Transverse colon (tissue), 4 donors: Measurements from ENCODE around the gene MAST4.

Experiments
- CTCF ChIP-seq, 5 experiments: fragments of 200-600 bp in 3 of 5; fragments of 450-650 bp in 2 of 5; sonication (generic) in 3 of 5; IDR thresholded peaks; 1 replicate in 2 of 5; 2 replicates in 3 of 5; pipeline ENCODE4 v1.5.1; 2016 to 2017; ENCODE audit warnings: antibody characterized with exemption in 5 of 5, inconsistent platforms in 3 of 5, mild to moderate bottlenecking in 2 of 5, moderate library complexity in 1 of 5
- EP300 ChIP-seq: sonication (generic); formaldehyde crosslinking; IDR thresholded peaks from one replicate; pipeline ENCODE4 v1.6.1; 2017; ENCODE audit warnings: antibody characterized with exemption, low read depth
- POLR2A ChIP-seq: fragments of 450-650 bp; IDR thresholded peaks from one replicate; pipeline ENCODE4 v1.6.1; 2016; ENCODE audit warnings: antibody characterized with exemption, mild to moderate bottlenecking, moderate library complexity
- POLR2AphosphoS5 ChIP-seq, 3 donors: sonication (generic); formaldehyde crosslinking; IDR thresholded peaks; one replicate each; pipeline ENCODE4 v1.6.1; 2016; ENCODE audit warnings: antibody characterized with exemption in 3 of 3

GRCh38 chr5:67170767-67171166, 574.6 kb downstream of the MAST4 start:
- no peak for TF ChIP-seq POLR2A
- TF ChIP-seq POLR2AphosphoS5 (IDR thresholded peaks at IDR 0.05) = no peak
- no peak for TF ChIP-seq CTCF (IDR thresholded peaks at IDR 0.05)
- no peak for TF ChIP-seq EP300
